ENCODE data around the gene VARS1. TPM values are rescaled to one million over a fixed set of nuclear protein-coding genes. Genes with fewer than 3 reads are reported as not detected.
"Not testable (repeated sequence)": the region's sequence is repeated elsewhere in the genome, so short reads cannot be mapped to it uniquely, and the experiment has no call there.

VARS1 gene
- total and polyA plus RNA-seq, 2 donors from 2014 or later: 30.3 to 79.0 TPM

GRCh38 chr6:31822036-31822821, 26.7 kb upstream of the VARS1 start:
- peak overlapping the region; percentile 99 to 100 for H3K27ac ChIP-seq (ENCODE audit: low read depth in 2 of 2, low read length in 2 of 2)
- no peaks in the 10 kb centered on the region for H3K9me3 ChIP-seq (ENCODE audit: control insufficient read depth in 2 of 3, insufficient read depth in 1 of 3, low read length in 3 of 3)
- H3K27me3 ChIP-seq (ENCODE audit: control insufficient read depth, insufficient read depth, low read length): no peaks in the 10 kb centered on the region
- no peak for TF ChIP-seq CTCF (IDR thresholded peaks at IDR 0.05; ENCODE audit: borderline replicate concordance, extremely low read depth, insufficient read depth)
- FAIRE-seq (no peak), DNase-seq (peak; percentile 78 to 92 (median 86))
- H3K4me1 ChIP-seq (ENCODE audit: control insufficient read depth in 2 of 3, insufficient read depth in 2 of 3, low read depth in 1 of 3, low read length in 3 of 3): peaks cover 5 to 22% (median 18%) of the 10 kb centered on the region in 3 donors
- intact Hi-C loops (cut with DNase I): no loop called here
- H3K4me3 ChIP-seq (ENCODE audit: low read length in 3 of 3): peak overlapping the region; percentile 73 to 87 (median 85)
- peak overlapping the region; percentile 80 to 100 (median 100) for H3K9ac ChIP-seq (ENCODE audit: low read length in 3 of 3)
- no peaks in the 10 kb centered on the region for H3K36me3 ChIP-seq (ENCODE audit: control insufficient read depth in 2 of 3, insufficient read depth in 3 of 3, low read length in 3 of 3)

GRCh38 chr6:31821301-31822035, 25.9 kb upstream of the VARS1 start:
- H3K9ac ChIP-seq (ENCODE audit: low read length in 3 of 3): peak overlapping the region; percentile 80 to 100 (median 93)
- no peaks in the 10 kb centered on the region for H3K36me3 ChIP-seq (ENCODE audit: control insufficient read depth in 2 of 3, insufficient read depth in 3 of 3, low read length in 3 of 3)
- no peak for TF ChIP-seq CTCF (IDR thresholded peaks at IDR 0.05; ENCODE audit: borderline replicate concordance, extremely low read depth, insufficient read depth)
- FAIRE-seq: no peak
- DNase-seq: peak; percentile 59 to 91 (median 86)
- H3K27ac ChIP-seq (ENCODE audit: low read depth in 2 of 2, low read length in 2 of 2): peak overlapping the region; percentile 99 to 100
- peaks cover 2 to 22% (median 14%) of the 10 kb centered on the region in 3 donors for H3K4me1 ChIP-seq (ENCODE audit: control insufficient read depth in 2 of 3, insufficient read depth in 2 of 3, low read depth in 1 of 3, low read length in 3 of 3)
- no peaks in the 10 kb centered on the region for H3K9me3 ChIP-seq (ENCODE audit: control insufficient read depth in 2 of 3, insufficient read depth in 1 of 3, low read length in 3 of 3)
- peak overlapping the region; percentile 72 to 87 (median 73) for H3K4me3 ChIP-seq (ENCODE audit: low read length in 3 of 3)
- no peaks in the 10 kb centered on the region for H3K27me3 ChIP-seq (ENCODE audit: control insufficient read depth, insufficient read depth, low read length)
- intact Hi-C loops (cut with DNase I): no loop called here

GRCh38 chr6:31820399-31820798, 24.8 kb upstream of the VARS1 start:
- H3K9ac ChIP-seq (ENCODE audit: low read length in 3 of 3): peak overlapping the region in 1 of 3 donors; percentile 93
- peaks cover 0 to 16% (median 12%) of the 10 kb centered on the region in 3 donors for H3K4me1 ChIP-seq (ENCODE audit: control insufficient read depth in 2 of 3, insufficient read depth in 2 of 3, low read depth in 1 of 3, low read length in 3 of 3)
- not testable (repeated sequence) for FAIRE-seq

GRCh38 chr6:31819871-31820299, 24.3 kb upstream of the VARS1 start:
- peak overlapping the region in 1 of 3 donors; percentile 19 for H3K9ac ChIP-seq (ENCODE audit: low read length in 3 of 3)
- intact Hi-C loops (cut with DNase I): no loop called here

More at GRCh38 chr6:31820399-31820798, 24.8 kb upstream of the VARS1 start:
- H3K4me3 ChIP-seq (ENCODE audit: low read length in 3 of 3); intact Hi-C loops (cut with DNase I); H3K27me3 ChIP-seq (ENCODE audit: control insufficient read depth, insufficient read depth, low read length); H3K9me3 ChIP-seq (ENCODE audit: control insufficient read depth in 2 of 3, insufficient read depth in 1 of 3, low read length in 3 of 3); H3K36me3 ChIP-seq (ENCODE audit: control insufficient read depth in 2 of 3, insufficient read depth in 3 of 3, low read length in 3 of 3): not testable (repeated sequence)
- DNase-seq: peak in 1 of 5 donors; percentile 49
- H3K27ac ChIP-seq (ENCODE audit: low read depth in 2 of 2, low read length in 2 of 2): peak overlapping the region in 1 of 2 donors; percentile 100

More at GRCh38 chr6:31819871-31820299, 24.3 kb upstream of the VARS1 start:
- FAIRE-seq (no peak), DNase-seq (peak in 1 of 5 donors; percentile 44)
- Histone ChIP-seq H3K27me3 (ENCODE audit: control insufficient read depth, insufficient read depth, low read length) (no peaks in the 10 kb centered on the region), H3K4me3 (ENCODE audit: low read length in 3 of 3) (no peak overlapping the region), H3K36me3 (ENCODE audit: control insufficient read depth in 2 of 3, insufficient read depth in 3 of 3, low read length in 3 of 3) (no peaks in the 10 kb centered on the region), H3K9me3 (ENCODE audit: control insufficient read depth in 2 of 3, insufficient read depth in 1 of 3, low read length in 3 of 3) (no peaks in the 10 kb centered on the region), H3K4me1 (ENCODE audit: control insufficient read depth in 2 of 3, insufficient read depth in 2 of 3, low read depth in 1 of 3, low read length in 3 of 3) (peaks cover 0 to 14% (median 12%) of the 10 kb centered on the region in 3 donors), H3K27ac (ENCODE audit: low read depth in 2 of 2, low read length in 2 of 2) (peak overlapping the region; percentile 73 to 82)
- TF ChIP-seq CTCF (IDR thresholded peaks at IDR 0.05; ENCODE audit: borderline replicate concordance, extremely low read depth, insufficient read depth): no peak
